HepG2 (cell line): ENCODE results near the gene MAP3K2. TPM values are rescaled to one million over a fixed set of nuclear protein-coding genes. Genes with fewer than 3 reads are reported as not detected.
A peak's percentile ranks its signal among the peaks of the same experiment; 100 is the strongest.

Source experiments
- CERS6 ChIP-seq: sonication (generic); formaldehyde crosslinking; IDR thresholded peaks from 2 replicates; pipeline ENCODE4 v1.5.0; 2020; ENCODE audit warnings: missing genetic modification reagents
- ETS1 ChIP-seq: sonication (generic); formaldehyde crosslinking; IDR thresholded peaks from 2 replicates; pipeline ENCODE4 v1.4.0; 2020; ENCODE audit warnings: missing genetic modification reagents
- HOXA3 ChIP-seq: sonication (generic); formaldehyde crosslinking; IDR thresholded peaks from 2 replicates; pipeline ENCODE4 v1.5.0; 2020; ENCODE audit warnings: missing genetic modification reagents
- HOXA9 ChIP-seq: sonication (generic); formaldehyde crosslinking; IDR thresholded peaks from 2 replicates; pipeline ENCODE4 v1.8.1; 2022; ENCODE audit warnings: missing genetic modification reagents, mild to moderate bottlenecking, moderate library complexity, borderline replicate concordance
- KDM5B ChIP-seq: sonication (generic); formaldehyde crosslinking; IDR thresholded peaks from 2 replicates; pipeline ENCODE4 v1.4.0; 2020; ENCODE audit warnings: missing genetic modification reagents, mild to moderate bottlenecking, borderline replicate concordance
- MAZ ChIP-seq, 2 experiments: sonication (generic) in 1 of 2; formaldehyde crosslinking in 1 of 2; IDR thresholded peaks; 2 replicates each; pipeline versions ENCODE4 v1.5.0 to v1.6.1; 2012 to 2020; ENCODE audit warnings: low read depth in 2 of 2, mild to moderate bottlenecking in 2 of 2, borderline replicate concordance in 1 of 2, improper control_type of control experiment in 1 of 2, low read length in 1 of 2, missing genetic modification reagents in 1 of 2, moderate library complexity in 1 of 2
- MEIS2 ChIP-seq: sonication (generic); formaldehyde crosslinking; IDR thresholded peaks from 2 replicates; pipeline ENCODE4 v1.9.0; 2021; ENCODE audit warnings: mild to moderate bottlenecking, missing genetic modification reagents
- MYNN ChIP-seq: sonication (generic); formaldehyde crosslinking; IDR thresholded peaks from 2 replicates; pipeline ENCODE4 v1.4.0; 2020; ENCODE audit warnings: mild to moderate bottlenecking, low read depth, missing genetic modification reagents
- PHF5A ChIP-seq: IDR thresholded peaks from one replicate; pipeline ENCODE4 v1.6.1; 2018; ENCODE audit warnings: low read depth, missing genetic modification reagents; ENCODE audit not compliant: unreplicated experiment
- SRSF4 ChIP-seq: fragments of 200-400 bp; formaldehyde crosslinking; IDR thresholded peaks from one replicate; pipeline ENCODE4 v1.6.1; 2018; ENCODE audit warnings: mild to moderate bottlenecking, low read depth, low read length, moderate library complexity; ENCODE audit not compliant: poor library complexity, severe bottlenecking
- TEAD3 ChIP-seq: optimal IDR thresholded peaks from 2 replicates; pipeline ENCODE3; 2016; ENCODE audit warnings: borderline replicate concordance
- YY1 ChIP-seq: IDR thresholded peaks from 2 replicates; pipeline ENCODE4 v1.6.1; 2011; ENCODE audit warnings: low read length, low read depth, moderate library complexity, mild to moderate bottlenecking; ENCODE audit not compliant: insufficient read depth, insufficient replicate concordance
- ZNF12 ChIP-seq: sonication (generic); formaldehyde crosslinking; IDR thresholded peaks from 2 replicates; pipeline ENCODE4 v1.5.0; 2020; ENCODE audit warnings: missing genetic modification reagents
- ZNF331 ChIP-seq: sonication (generic); formaldehyde crosslinking; IDR thresholded peaks from 2 replicates; pipeline ENCODE4 v1.4.0; 2020; ENCODE audit warnings: missing genetic modification reagents
- ZNF749 ChIP-seq: sonication (generic); formaldehyde crosslinking; IDR thresholded peaks from 2 replicates; pipeline ENCODE4 v1.8.0; 2022; ENCODE audit warnings: mild to moderate bottlenecking, missing genetic modification reagents, moderate library complexity, borderline replicate concordance
- ZSCAN12 ChIP-seq: sonication (generic); formaldehyde crosslinking; IDR thresholded peaks from 2 replicates; pipeline ENCODE4 v1.9.0; 2021; ENCODE audit warnings: mild to moderate bottlenecking, missing genetic modification reagents
- polyA plus RNA-seq, 8 experiments: library from polyadenylated mRNA; depleted of rRNA in 3 of 8; stranded (reverse) in 7 of 8; unstranded in 1 of 8; fragments of >200 nt; fragmentation: Illumina TruSeq in 4 of 8; extraction: Trizol in 4 of 8; gene quantifications; 2 replicates each; pipeline versions ENCODE4 v1.2.1 to v1.2.3, GENCODE V29; 2011 to 2016; ENCODE audit warnings: low read depth in 4 of 8, missing spikeins in 1 of 8, mixed read lengths in 1 of 8; ENCODE audit not compliant: insufficient read depth in 1 of 8
- total RNA-seq, 5 experiments: library from RNA; depleted of rRNA; stranded (reverse); fragments of >200 nt; fragmentation: Illumina TruSeq; extraction: Trizol; gene quantifications; 2 replicates each; pipeline ENCODE4 v1.2.3, GENCODE V29; 2016; ENCODE audit warnings: low read depth in 1 of 5
- TF ChIP-seq, protein P1 (sequence below): sonication (generic); formaldehyde crosslinking; conservative IDR thresholded peaks from 2 replicates; pipeline ENCODE4 v1.8.0; 2022; ENCODE audit warnings: missing genetic modification reagents
- TF ChIP-seq, protein P2 (sequence below), 2 experiments: sonication (generic) in 1 of 2; formaldehyde crosslinking in 1 of 2; IDR thresholded peaks; 2 replicates each; pipeline versions ENCODE4 v1.5.1 to v1.6.1; 2011 to 2020; ENCODE audit warnings: borderline replicate concordance in 1 of 2, low read depth in 1 of 2, low read length in 1 of 2, mild to moderate bottlenecking in 1 of 2, missing genetic modification reagents in 1 of 2, moderate library complexity in 1 of 2
- TF ChIP-seq, protein P3 (sequence below): sonication (generic); formaldehyde crosslinking; IDR thresholded peaks from 2 replicates; pipeline ENCODE4 v1.4.0; 2020; ENCODE audit warnings: missing genetic modification reagents, borderline replicate concordance

MAP3K2 gene
- total and polyA plus RNA-seq, 2 of the 13 experiments (the other 11 are each of a cell fraction or from before 2014, with no cell fraction given), result 12.2 to 37.2 TPM

DNA sequence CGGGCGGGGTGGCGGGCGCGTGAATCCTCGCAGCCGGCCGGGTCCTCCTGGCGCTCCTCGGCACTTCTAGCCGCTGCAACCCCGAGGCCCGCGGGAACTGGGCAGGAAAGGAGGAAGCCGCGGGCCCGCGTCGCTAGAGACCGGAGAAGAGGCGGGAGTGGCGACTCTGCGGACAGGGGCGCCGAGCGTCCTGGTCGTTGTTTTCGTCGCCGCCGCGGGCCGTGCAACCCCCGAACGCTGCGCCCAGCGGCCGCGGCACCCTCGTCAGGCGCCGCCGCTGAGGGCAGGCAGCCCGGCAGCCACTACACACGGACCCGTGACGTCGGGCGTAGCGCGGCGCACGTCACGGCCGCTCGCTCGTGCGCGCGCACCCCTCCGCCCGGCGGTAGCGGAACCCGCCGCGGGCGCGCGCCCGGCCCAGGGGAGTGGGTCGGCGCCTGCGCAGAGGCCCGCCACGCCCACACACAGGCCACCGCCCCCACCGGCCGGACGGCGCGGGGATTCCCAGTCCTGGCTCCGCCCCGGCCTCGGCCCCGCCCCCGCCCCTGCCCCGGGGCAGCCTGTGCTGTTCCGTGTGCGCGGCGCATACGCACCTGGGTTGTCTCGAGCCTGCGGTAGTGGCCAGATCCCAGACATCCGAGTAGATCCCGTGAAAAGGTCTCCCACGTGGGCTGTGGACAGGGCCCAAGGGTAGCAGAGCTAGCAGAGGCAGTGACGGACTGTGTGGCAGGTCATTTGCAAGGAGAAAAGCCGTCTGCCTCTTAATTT, at the start of gene MAP3K2 (continued):
- TF ChIP-seq ETS1, result peak; percentile 86; the same call in 1 of the 2 replicates
- peak; percentile 69 for TF ChIP-seq YY1
- TF ChIP-seq, protein P1, sequence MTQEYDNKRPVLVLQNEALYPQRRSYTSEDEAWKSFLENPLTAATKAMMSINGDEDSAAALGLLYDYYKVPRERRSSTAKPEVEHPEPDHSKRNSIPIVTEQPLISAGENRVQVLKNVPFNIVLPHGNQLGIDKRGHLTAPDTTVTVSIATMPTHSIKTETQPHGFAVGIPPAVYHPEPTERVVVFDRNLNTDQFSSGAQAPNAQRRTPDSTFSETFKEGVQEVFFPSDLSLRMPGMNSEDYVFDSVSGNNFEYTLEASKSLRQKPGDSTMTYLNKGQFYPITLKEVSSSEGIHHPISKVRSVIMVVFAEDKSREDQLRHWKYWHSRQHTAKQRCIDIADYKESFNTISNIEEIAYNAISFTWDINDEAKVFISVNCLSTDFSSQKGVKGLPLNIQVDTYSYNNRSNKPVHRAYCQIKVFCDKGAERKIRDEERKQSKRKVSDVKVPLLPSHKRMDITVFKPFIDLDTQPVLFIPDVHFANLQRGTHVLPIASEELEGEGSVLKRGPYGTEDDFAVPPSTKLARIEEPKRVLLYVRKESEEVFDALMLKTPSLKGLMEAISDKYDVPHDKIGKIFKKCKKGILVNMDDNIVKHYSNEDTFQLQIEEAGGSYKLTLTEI (CRISPR knock-in tag), result no peak
- peak; percentile 99 for TF ChIP-seq HOXA3 (CRISPR knock-in tag)
- TF ChIP-seq, protein P2, sequence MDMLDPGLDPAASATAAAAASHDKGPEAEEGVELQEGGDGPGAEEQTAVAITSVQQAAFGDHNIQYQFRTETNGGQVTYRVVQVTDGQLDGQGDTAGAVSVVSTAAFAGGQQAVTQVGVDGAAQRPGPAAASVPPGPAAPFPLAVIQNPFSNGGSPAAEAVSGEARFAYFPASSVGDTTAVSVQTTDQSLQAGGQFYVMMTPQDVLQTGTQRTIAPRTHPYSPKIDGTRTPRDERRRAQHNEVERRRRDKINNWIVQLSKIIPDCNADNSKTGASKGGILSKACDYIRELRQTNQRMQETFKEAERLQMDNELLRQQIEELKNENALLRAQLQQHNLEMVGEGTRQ (IDR thresholded peaks at IDR 0.05; ENCODE audit: low read depth, low read length), result no peak
- TF ChIP-seq, protein P2 (CRISPR knock-in tag; IDR thresholded peaks at IDR 0.05; ENCODE audit: borderline replicate concordance), result no peak; the same call in 1 of the 2 replicates
- TF ChIP-seq MYNN (CRISPR knock-in tag), result peak; percentile 52; the same call in 1 of the 2 replicates
- TF ChIP-seq CERS6 (CRISPR knock-in tag), result 0 out of 2 replicates have a peak, but pooled peaks have one; percentile 23
- TF ChIP-seq MAZ (IDR thresholded peaks at IDR 0.05; ENCODE audit: borderline replicate concordance, low read depth, low read length), result peak; percentile 74; the same call in 1 of the 2 replicates
- TF ChIP-seq MAZ (CRISPR knock-in tag; IDR thresholded peaks at IDR 0.05; ENCODE audit: low read depth), result peak; percentile 58
- TF ChIP-seq ZSCAN12 (CRISPR knock-in tag), result peak; percentile 70; the same call in 1 of the 2 replicates
- peak; percentile 87 for TF ChIP-seq SRSF4
- no peak for TF ChIP-seq HOXA9 (CRISPR knock-in tag)
- no peak for TF ChIP-seq TEAD3
- 0 out of 2 replicates have a peak, but pooled peaks have one; percentile 16 for TF ChIP-seq MEIS2 (CRISPR knock-in tag)
- TF ChIP-seq ZNF749 (CRISPR knock-in tag), result peak; percentile 47
- TF ChIP-seq KDM5B (CRISPR knock-in tag), result peak; percentile 85; the same call in 1 of the 2 replicates
- peak; percentile 45 for TF ChIP-seq PHF5A (CRISPR knock-in tag)
- peak; percentile 32 for TF ChIP-seq ZNF12 (CRISPR knock-in tag)
- peak; percentile 7; the same call in 1 of the 2 replicates for TF ChIP-seq ZNF331 (CRISPR knock-in tag)
- TF ChIP-seq, protein P3, sequence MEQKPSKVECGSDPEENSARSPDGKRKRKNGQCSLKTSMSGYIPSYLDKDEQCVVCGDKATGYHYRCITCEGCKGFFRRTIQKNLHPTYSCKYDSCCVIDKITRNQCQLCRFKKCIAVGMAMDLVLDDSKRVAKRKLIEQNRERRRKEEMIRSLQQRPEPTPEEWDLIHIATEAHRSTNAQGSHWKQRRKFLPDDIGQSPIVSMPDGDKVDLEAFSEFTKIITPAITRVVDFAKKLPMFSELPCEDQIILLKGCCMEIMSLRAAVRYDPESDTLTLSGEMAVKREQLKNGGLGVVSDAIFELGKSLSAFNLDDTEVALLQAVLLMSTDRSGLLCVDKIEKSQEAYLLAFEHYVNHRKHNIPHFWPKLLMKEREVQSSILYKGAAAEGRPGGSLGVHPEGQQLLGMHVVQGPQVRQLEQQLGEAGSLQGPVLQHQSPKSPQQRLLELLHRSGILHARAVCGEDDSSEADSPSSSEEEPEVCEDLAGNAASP (CRISPR knock-in tag), result peak; percentile 21; the same call in 1 of the 2 replicates
